MM.1S (cell line): ENCODE data around the gene SNN.

Experiments
- DNase-seq: peaks from one replicate; pipeline ENCODE4 v3.0.0-alpha.2; 2015
- H2AFZ ChIP-seq: fragments of 300-600 bp; sonication (generic); 2 replicates; pipeline ENCODE4 v1.6.0; 2016; ENCODE audit warnings: antibody characterized with exemption, low read length
- H3F3A ChIP-seq: fragments of 300-600 bp; sonication (generic); 2 replicates; pipeline ENCODE4 v1.6.1; 2016; ENCODE audit warnings: mild to moderate bottlenecking, antibody characterized with exemption, low read length, moderate library complexity, mixed read lengths; ENCODE audit not compliant: insufficient read depth
- H3K27ac ChIP-seq: fragments of 300-600 bp; sonication (generic); 2 replicates; pipeline ENCODE4 v1.5.1; 2016; ENCODE audit warnings: mild to moderate bottlenecking, low read length
- H3K27me3 ChIP-seq: fragments of 300-600 bp; sonication (generic); replicated peaks from 2 replicates; pipeline ENCODE4 v1.6.0; 2016; ENCODE audit warnings: low read length; ENCODE audit not compliant: insufficient read depth
- H3K36me3 ChIP-seq: fragments of 300-600 bp; sonication (generic); replicated peaks from 2 replicates; pipeline ENCODE4 v1.6.1; 2016; ENCODE audit warnings: mild to moderate bottlenecking, low read length, mixed read lengths; ENCODE audit not compliant: insufficient read depth
- H3K4me1 ChIP-seq: fragments of 300-600 bp; sonication (generic); 2 replicates; pipeline ENCODE4 v1.6.1; 2016; ENCODE audit warnings: low read length, mixed read lengths
- H3K4me2 ChIP-seq: fragments of 300-600 bp; sonication (generic); 2 replicates; pipeline ENCODE4 v1.6.0; 2016; ENCODE audit warnings: low read depth, low read length
- H3K4me3 ChIP-seq: fragments of 300-600 bp; sonication (generic); 2 replicates; pipeline ENCODE4 v1.5.1; 2016; ENCODE audit warnings: low read length, mixed read lengths
- H3K79me2 ChIP-seq: fragments of 300-600 bp; sonication (generic); 2 replicates; pipeline ENCODE4 v1.6.1; 2016; ENCODE audit warnings: mixed run types, low read length, mixed read lengths
- H3K9ac ChIP-seq: fragments of 300-600 bp; sonication (generic); 2 replicates; pipeline ENCODE4 v1.6.1; 2016; ENCODE audit warnings: low read length, mixed read lengths
- H3K9me2 ChIP-seq: fragments of 300-600 bp; sonication (generic); replicated peaks from 2 replicates; pipeline ENCODE4 v1.6.1; 2016; ENCODE audit warnings: mild to moderate bottlenecking, low read length, mixed read lengths; ENCODE audit not compliant: insufficient read depth
- H3K9me3 ChIP-seq: fragments of 300-600 bp; sonication (generic); replicated peaks from 2 replicates; pipeline ENCODE4 v1.6.1; 2016; ENCODE audit warnings: mild to moderate bottlenecking, low read length, mixed read lengths; ENCODE audit not compliant: insufficient read depth
- H4K20me1 ChIP-seq: fragments of 300-600 bp; sonication (generic); 2 replicates; pipeline ENCODE4 v1.6.1; 2016; ENCODE audit warnings: mild to moderate bottlenecking, low read length, moderate library complexity, mixed read lengths; ENCODE audit not compliant: insufficient read depth
- CTCF ChIP-seq: fragments of 300-600 bp; sonication (generic); IDR thresholded peaks from 2 replicates; pipeline ENCODE4 v1.5.1; 2016; ENCODE audit warnings: antibody characterized with exemption, low read length, mixed read lengths
- EZH2 ChIP-seq: fragments of 300-600 bp; sonication (generic); optimal IDR thresholded peaks from 2 replicates; pipeline ENCODE3; 2017; ENCODE audit warnings: low read depth, mild to moderate bottlenecking, antibody characterized with exemption, low read length, mixed read lengths
- EZH2phosphoT487 ChIP-seq: fragments of 300-600 bp; sonication (generic); IDR thresholded peaks from 2 replicates; pipeline ENCODE4 v1.6.1; 2018; ENCODE audit warnings: antibody characterized with exemption, low read length

Gene SNN

DNA sequence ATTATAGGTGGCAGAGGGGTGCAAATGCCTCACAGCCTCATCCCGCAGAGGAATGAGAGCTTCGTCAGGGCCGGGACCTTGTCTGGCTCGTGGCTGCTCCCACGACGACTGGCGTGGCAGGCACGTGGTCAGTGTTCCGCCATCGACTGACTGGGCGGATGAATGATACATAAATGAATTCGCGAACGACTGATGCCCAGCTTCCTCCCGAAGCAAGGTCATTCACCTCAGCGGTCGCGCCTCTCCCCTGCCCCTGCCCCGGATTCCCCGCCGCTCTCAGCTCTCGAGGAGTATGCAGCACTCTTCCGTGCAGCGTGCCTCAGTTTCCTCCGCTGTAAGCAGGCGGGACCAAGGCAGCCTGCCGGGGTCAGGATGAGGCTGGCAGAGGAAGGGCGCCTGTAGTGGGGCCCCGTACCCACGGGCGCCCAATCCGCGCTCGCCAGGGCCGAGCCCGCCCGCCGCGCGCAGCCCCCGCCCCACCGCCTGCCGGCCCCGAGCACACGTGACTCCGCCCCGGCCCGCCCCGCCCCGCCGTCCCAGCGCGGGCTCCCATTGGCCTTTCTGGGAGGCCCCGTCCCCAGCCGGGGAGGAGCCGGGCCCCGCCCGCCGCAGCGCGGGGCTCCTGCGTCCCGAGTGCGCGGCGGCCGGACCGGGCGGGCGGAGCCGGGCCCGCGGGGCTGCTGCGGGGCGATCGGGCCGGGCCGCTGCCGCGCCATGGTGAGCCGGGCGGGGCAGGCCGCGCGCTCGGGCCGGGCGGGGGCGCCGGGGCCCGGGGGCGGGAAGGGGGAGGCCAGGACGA lies at the start of gene SNN:
TSS of gene SNN (plus strand) at position 632 of the 799 bp plus-strand sequence. CDS start 7,605 bp downstream, outside the sequence.
- H3K79me2 ChIP-seq, result peaks cover 45% of the 10 kb centered on the region
- no peaks in the 10 kb centered on the region for H3K36me3 ChIP-seq
- peak; percentile 93 for DNase-seq
- TF ChIP-seq EZH2 (no peak), CTCF (no peak), EZH2phosphoT487 (no peak)
- peak within 1 kb of the TSS; percentile 82 for H2AFZ ChIP-seq
- peak within 1 kb of the TSS; percentile 63; the same call in 1 of the 2 replicates for H3K9ac ChIP-seq
- H3K4me3 ChIP-seq, result peak within 1 kb of the TSS; percentile 76
- peak within 1 kb of the TSS; percentile 88 for H3K4me2 ChIP-seq
- H3K27me3 ChIP-seq, result no peaks in the 10 kb centered on the region
- H3K9me2 ChIP-seq, result no peaks in the 10 kb centered on the region
- no peaks in the 10 kb centered on the region for H4K20me1 ChIP-seq
- H3K9me3 ChIP-seq, result no peaks in the 10 kb centered on the region
- H3K4me1 ChIP-seq, result peaks cover 39% of the 10 kb centered on the region
- no peak within 1 kb of the TSS for H3K27ac ChIP-seq
- H3F3A ChIP-seq, result peaks cover 4% of the 10 kb centered on the region

DNA sequence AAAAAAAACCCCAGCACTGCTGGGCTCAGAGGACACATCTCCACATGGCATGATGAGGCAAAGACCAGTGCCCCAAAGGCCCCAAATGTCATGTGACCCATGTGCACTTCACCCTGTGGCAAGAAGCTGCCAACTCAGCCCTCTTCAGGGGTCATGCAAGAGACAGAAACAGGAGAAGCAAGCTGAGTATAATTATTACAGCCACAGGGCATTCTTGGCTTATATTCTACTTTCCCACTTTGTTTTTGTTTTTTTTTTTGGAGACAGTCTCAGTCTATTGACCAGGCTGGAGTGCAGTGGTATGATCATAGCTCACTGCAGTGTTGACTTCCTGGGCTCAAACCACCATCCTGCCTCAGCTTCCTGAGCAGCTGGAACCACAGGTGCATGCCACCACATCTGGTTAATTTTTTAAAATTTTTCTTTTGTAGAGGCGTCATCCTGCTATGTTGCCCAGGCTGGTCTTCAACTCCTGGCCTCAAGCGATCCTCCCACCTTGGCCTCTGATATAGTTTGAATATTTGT lies 48.9 kb upstream of the SNN start:
- peak overlapping the region; percentile 23; the same call in 1 of the 2 replicates for H3K9ac ChIP-seq
- no peak overlapping the region for H2AFZ ChIP-seq
- TF ChIP-seq CTCF (no peak), EZH2 (no peak), EZH2phosphoT487 (no peak)
- no peaks in the 10 kb centered on the region for H3K27me3 ChIP-seq
- H3K36me3 ChIP-seq, result no peaks in the 10 kb centered on the region
- H3K4me1 ChIP-seq, result peaks cover 33% of the 10 kb centered on the region
- H4K20me1 ChIP-seq, result no peaks in the 10 kb centered on the region
- H3K9me2 ChIP-seq, result no peaks in the 10 kb centered on the region
- DNase-seq, result peak; percentile 93
- H3F3A ChIP-seq, result peaks cover 38% of the 10 kb centered on the region
- peak overlapping the region; percentile 6; the same call in 1 of the 2 replicates for H3K4me2 ChIP-seq
- no peaks in the 10 kb centered on the region for H3K79me2 ChIP-seq
- peak overlapping the region; percentile 85 for H3K27ac ChIP-seq
- no peak overlapping the region for H3K4me3 ChIP-seq
- no peaks in the 10 kb centered on the region for H3K9me3 ChIP-seq

DNA sequence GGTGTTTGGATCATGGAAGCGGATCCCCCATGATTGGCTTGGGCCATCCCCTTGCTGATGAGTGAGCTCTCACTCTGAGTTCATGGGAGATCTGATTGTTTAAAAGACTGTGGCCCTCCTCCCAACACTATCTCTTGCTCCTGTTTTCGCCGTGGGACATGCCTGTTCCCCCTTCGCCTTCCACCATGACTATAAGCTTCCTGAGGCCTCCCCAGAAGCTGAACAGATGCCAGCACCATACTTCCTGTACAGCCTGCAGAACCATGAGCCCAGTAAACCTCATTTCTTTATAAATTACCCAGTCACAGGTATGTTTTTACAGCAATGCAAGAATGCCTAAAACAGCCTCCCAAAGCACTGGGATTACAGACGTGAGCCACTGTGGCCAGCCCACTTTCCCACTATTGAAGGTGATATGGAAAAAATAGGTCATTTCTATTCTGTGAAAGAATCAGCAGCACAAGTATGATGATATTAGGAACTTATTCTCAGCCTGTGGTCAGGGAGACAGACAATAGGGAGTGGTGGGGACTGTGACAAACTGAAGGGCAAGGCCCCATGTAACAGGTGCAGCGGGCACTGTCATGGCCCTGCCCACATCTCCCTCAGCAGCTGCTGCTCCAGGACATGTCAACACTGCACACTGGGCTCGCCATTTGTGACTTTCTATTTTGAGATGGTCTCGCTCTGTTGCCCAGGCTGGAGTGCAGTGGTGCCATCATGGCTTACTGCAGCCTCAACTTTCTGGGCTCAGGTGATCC lies 47.8 kb upstream of the SNN start:
- DNase-seq, result no peak
- Histone ChIP-seq H3K4me1 (peaks cover 44% of the 10 kb centered on the region), H3K4me2 (no peak overlapping the region), H3F3A (peaks cover 44% of the 10 kb centered on the region), H3K36me3 (no peaks in the 10 kb centered on the region), H2AFZ (no peak overlapping the region), H3K79me2 (no peaks in the 10 kb centered on the region), H3K27me3 (no peaks in the 10 kb centered on the region), H3K9me2 (no peaks in the 10 kb centered on the region), H4K20me1 (no peaks in the 10 kb centered on the region), H3K27ac (peak overlapping the region; percentile 85; the same call in 1 of the 2 replicates), H3K9me3 (no peaks in the 10 kb centered on the region), H3K4me3 (no peak overlapping the region), H3K9ac (no peak overlapping the region)
- TF ChIP-seq EZH2phosphoT487 (no peak), EZH2 (no peak), CTCF (no peak)
